Right ventricle myocardium inferior (tissue), 1 donor: Measurements from ENCODE around the gene DROSHA. TPM values are rescaled to one million over a fixed set of nuclear protein-coding genes. Genes with fewer than 3 reads are reported as not detected.
"Not testable (repeated sequence)": the region's sequence is repeated elsewhere in the genome, so short reads cannot be mapped to it uniquely, and the experiment has no call there.

Experiments used
- ATAC-seq: fragments of 200-7000 bp; cut with Tn5 transposase; one replicate; pipeline ENCODE4 v1.9.1; 2020; ENCODE audit warnings: mild to moderate bottlenecking, moderate library complexity
- DNase-seq: peaks from one replicate; pipeline ENCODE4 v3.0.0; 2021; ENCODE audit errors: missing footprints
- intact Hi-C: fragments of 100-400 bp; cut with DNase I; formaldehyde crosslinking; loops from one replicate; pipeline ENCODE4 v1.11.0; 2022
- long read RNA-seq: library from polyadenylated mRNA; unstranded; transcript quantifications from one replicate; pipeline ENCODE4 v2.0.0, GENCODE V29; 2021
- total RNA-seq: library from RNA; stranded (reverse); fragmentation: NEBNext Ultra II Directional; extraction: Animal tissue kit (Norgen Biotek cat#: 25700); gene quantifications from one replicate; pipeline ENCODE4 v1.2.1, GENCODE V29; 2021
- donor health status: DM: no; HTN: yes; CAD: no; lungs with severe emphysema.

DROSHA gene
- total RNA-seq, result 30.3 TPM
- long read RNA-seq, full-length matches to known transcripts, result 2 of 12 reads
- long read RNA-seq, partial matches to known transcripts, result 3 of 12 reads
- long read RNA-seq, other reads (novel, unspliced or antisense), result 7 of 12 reads

GRCh38 chr5:31531888-31532547 is at the start of gene DROSHA, which contains the start of gene C5orf22:
Gene DROSHA, minus strand, starts transcription at chr5:31532093. Its CDS starts 3,034 bp downstream, at chr5:31529059.
Gene C5orf22, plus strand, starts transcription at chr5:31532301. Its CDS starts 92 bp downstream, at chr5:31532393.
- ATAC-seq (peak; percentile 99), DNase-seq (peak; percentile 95)
- intact Hi-C loops, result no loop called here

GRCh38 chr5:31579558-31579957 is 47.7 kb upstream of the DROSHA start:
- ATAC-seq (no peak), DNase-seq (no peak)
- intact Hi-C loops, result no loop called here

GRCh38 chr5:31577438-31577837 is 45.5 kb upstream of the DROSHA start:
- ATAC-seq (no peak), DNase-seq (no peak)
- intact Hi-C loops, result no loop called here

- no peak for DNase-seq
- intact Hi-C loops, result no loop called here
- ATAC-seq, result no peak
Measured at GRCh38 chr5:31574772-31575171, 42.9 kb upstream of the DROSHA start.

- DNase-seq (no peak), ATAC-seq (no peak)
- intact Hi-C loops, result no loop called here
Measured at GRCh38 chr5:31573494-31574142, 41.7 kb upstream of the DROSHA start.

- DNase-seq (no peak), ATAC-seq (no peak)
- intact Hi-C loops, result no loop called here
Measured at GRCh38 chr5:31569068-31569467, 37.2 kb upstream of the DROSHA start.

- no peak for ATAC-seq
Measured at GRCh38 chr5:31568302-31568835, 36.5 kb upstream of the DROSHA start.

GRCh38 chr5:31566362-31566761 is 34.5 kb upstream of the DROSHA start:
- ATAC-seq, intact Hi-C loops, DNase-seq: not testable (repeated sequence)

More at GRCh38 chr5:31568302-31568835, 36.5 kb upstream of the DROSHA start:
- no peak for DNase-seq
- intact Hi-C loops, result no loop called here

- DNase-seq, result no peak
- intact Hi-C loops, result no loop called here
- peak; percentile 36 for ATAC-seq
Measured at GRCh38 chr5:31563216-31563615, 31.3 kb upstream of the DROSHA start.

- no peak for ATAC-seq
- no peak for DNase-seq
- intact Hi-C loops, result no loop called here
Measured at GRCh38 chr5:31561946-31562345, 30.1 kb upstream of the DROSHA start.

GRCh38 chr5:31559942-31560341 is 28.0 kb upstream of the DROSHA start:
- DNase-seq, result no peak
- no peak for ATAC-seq
- intact Hi-C loops, result no loop called here

- intact Hi-C loops, result no loop called here
- DNase-seq (no peak), ATAC-seq (no peak)
Measured at GRCh38 chr5:31556461-31556860, 24.6 kb upstream of the DROSHA start.

GRCh38 chr5:31554552-31554951 is 22.7 kb upstream of the DROSHA start:
- DNase-seq (no peak), ATAC-seq (no peak)
- intact Hi-C loops, result no loop called here

- DNase-seq (no peak), ATAC-seq (no peak)
- intact Hi-C loops, result no loop called here
Measured at GRCh38 chr5:31553863-31554262, 22.0 kb upstream of the DROSHA start.

GRCh38 chr5:31551878-31552277 is 20.0 kb upstream of the DROSHA start:
- ATAC-seq (no peak), DNase-seq (no peak)
- intact Hi-C loops, result no loop called here

GRCh38 chr5:31549114-31549513 is 17.2 kb upstream of the DROSHA start:
- not testable (repeated sequence) for DNase-seq, ATAC-seq
- intact Hi-C loops, result loop anchor here (10.0 kb wide), 1 partner anchor 836 kb away; no protein-coding TSS in a partner anchor

GRCh38 chr5:31537851-31538250 is 6.0 kb upstream of the DROSHA start:
- no peak for DNase-seq
- no peak for ATAC-seq
- intact Hi-C loops, result no loop called here

GRCh38 chr5:31537349-31537748 is 5.5 kb upstream of the DROSHA start:
- ATAC-seq (no peak), DNase-seq (no peak)
- intact Hi-C loops, result no loop called here

- intact Hi-C loops, result no loop called here
- no peak for ATAC-seq
- DNase-seq, result no peak
Measured at GRCh38 chr5:31536873-31537272, 5.0 kb upstream of the DROSHA start.

GRCh38 chr5:31534527-31535046 is 2.7 kb upstream of the DROSHA start:
- no peak for ATAC-seq
- intact Hi-C loops, result no loop called here

More at GRCh38 chr5:31534527-31535046, 2.7 kb upstream of the DROSHA start:
- no peak for DNase-seq
